ENCODE results near the gene LRRC59.
"Not testable (repeated sequence)": the region's sequence is repeated elsewhere in the genome, so short reads cannot be mapped to it uniquely, and the experiment has no call there.

LRRC59 gene

GRCh38 chr17:50397111-50397918 is at the start of gene LRRC59:
Gene LRRC59, minus strand, starts transcription at chr17:50397523. Its CDS starts 206 bp downstream, at chr17:50397317.
- no peak for FAIRE-seq

- no peak for FAIRE-seq
Measured at GRCh38 chr17:50445730-50446325, 48.5 kb upstream of the LRRC59 start.

- no peak for FAIRE-seq
Measured at GRCh38 chr17:50444841-50445715, 47.8 kb upstream of the LRRC59 start.

- no peak for FAIRE-seq
Measured at GRCh38 chr17:50443505-50443974, 46.2 kb upstream of the LRRC59 start.

GRCh38 chr17:50440838-50441829 is 43.8 kb upstream of the LRRC59 start:
- FAIRE-seq, result no peak

- no peak for FAIRE-seq
Measured at GRCh38 chr17:50440172-50440837, 43.0 kb upstream of the LRRC59 start.

GRCh38 chr17:50439008-50439407 is 41.7 kb upstream of the LRRC59 start:
- FAIRE-seq, result no peak

GRCh38 chr17:50437409-50437808 is 40.1 kb upstream of the LRRC59 start:
- no peak for FAIRE-seq

GRCh38 chr17:50432125-50432762 is 34.9 kb upstream of the LRRC59 start:
- no peak for FAIRE-seq

GRCh38 chr17:50430821-50431618 is 33.7 kb upstream of the LRRC59 start:
- no peak for FAIRE-seq

GRCh38 chr17:50429793-50430192 is 32.5 kb upstream of the LRRC59 start:
- FAIRE-seq, result no peak

- no peak for FAIRE-seq
Measured at GRCh38 chr17:50428831-50429424, 31.6 kb upstream of the LRRC59 start.

- FAIRE-seq, result not testable (repeated sequence)
Measured at GRCh38 chr17:50428126-50428525, 30.8 kb upstream of the LRRC59 start.

- no peak for FAIRE-seq
Measured at GRCh38 chr17:50426814-50427787, 29.8 kb upstream of the LRRC59 start.

GRCh38 chr17:50426472-50426782 is 29.1 kb upstream of the LRRC59 start:
- FAIRE-seq, result no peak

GRCh38 chr17:50425682-50426471 is 28.6 kb upstream of the LRRC59 start, which contains the start of gene ACSF2:
Gene ACSF2, plus strand, starts transcription at chr17:50426218. Its CDS starts 44 bp downstream, at chr17:50426262.
- FAIRE-seq, result no peak

GRCh38 chr17:50424996-50425681 is 27.8 kb upstream of the LRRC59 start:
- FAIRE-seq, result no peak
